H9 (cell line): ENCODE measurements around the gene MRPS10. TPM values are rescaled to one million over a fixed set of nuclear protein-coding genes. Genes with fewer than 3 reads are reported as not detected.

Source experiments
- DNase-seq: peaks from one replicate; pipeline ENCODE4 v3.0.0-alpha.2; 2017
- H2AFZ ChIP-seq: one replicate; pipeline ENCODE4 v1.6.1; 2013; ENCODE audit warnings: mild to moderate bottlenecking, low read length, control low read depth, moderate library complexity
- H2AK5ac ChIP-seq: 2 replicates; pipeline ENCODE4 v1.6.1; 2013; ENCODE audit warnings: low read length, control low read depth, mixed read lengths; ENCODE audit not compliant: insufficient read length
- H2BK120ac ChIP-seq: one replicate; pipeline ENCODE4 v1.6.1; 2013; ENCODE audit warnings: low read depth, mild to moderate bottlenecking, low read length, control low read depth, inconsistent platforms; ENCODE audit not compliant: poor library complexity, severe bottlenecking
- H2BK12ac ChIP-seq: 2 replicates; pipeline ENCODE4 v1.6.1; 2013; ENCODE audit warnings: low read length, control low read depth, mixed read lengths, low read depth; ENCODE audit not compliant: insufficient read length
- H2BK15ac ChIP-seq: 2 replicates; pipeline ENCODE4 v1.6.1; 2013; ENCODE audit warnings: low read depth, low read length, control low read depth
- H2BK20ac ChIP-seq: one replicate; pipeline ENCODE4 v1.6.1; 2013; ENCODE audit warnings: low read depth, mild to moderate bottlenecking, low read length, control low read depth, inconsistent platforms; ENCODE audit not compliant: poor library complexity, severe bottlenecking
- H2BK5ac ChIP-seq: 2 replicates; pipeline ENCODE4 v1.6.1; 2013; ENCODE audit warnings: low read length, control low read depth, mixed read lengths; ENCODE audit not compliant: insufficient read length
- H3K14ac ChIP-seq: 2 replicates; pipeline ENCODE4 v1.6.1; 2013; ENCODE audit warnings: low read length, control low read depth; ENCODE audit not compliant: insufficient read depth
- H3K18ac ChIP-seq: 2 replicates; pipeline ENCODE4 v1.6.1; 2013; ENCODE audit warnings: low read depth, mild to moderate bottlenecking, mixed read lengths, low read length, control low read depth; ENCODE audit not compliant: insufficient read length
- H3K23ac ChIP-seq: 2 replicates; pipeline ENCODE4 v1.6.1; 2013; ENCODE audit warnings: low read length, control low read depth, mixed read lengths, low read depth; ENCODE audit not compliant: insufficient read length
- H3K23me2 ChIP-seq: 2 replicates; pipeline ENCODE4 v1.6.1; 2013; ENCODE audit warnings: low read depth, mild to moderate bottlenecking, mixed read lengths, low read length, control low read depth; ENCODE audit not compliant: insufficient read length, poor library complexity, severe bottlenecking
- H3K27ac ChIP-seq: 2 replicates; pipeline ENCODE4 v1.5.1; 2013; ENCODE audit warnings: low read length, control low read depth, mixed read lengths, low read depth; ENCODE audit not compliant: insufficient read length
- H3K27me3 ChIP-seq: 2 replicates; pipeline ENCODE4 v1.6.1; 2013; ENCODE audit warnings: low read length, control low read depth, inconsistent platforms; ENCODE audit not compliant: insufficient read depth
- H3K4ac ChIP-seq: 2 replicates; pipeline ENCODE4 v1.6.1; 2013; ENCODE audit warnings: low read depth, mild to moderate bottlenecking, control low read depth, inconsistent platforms, low read length, moderate library complexity
- H3K4me1 ChIP-seq: 2 replicates; pipeline ENCODE4 v1.6.1; 2013; ENCODE audit warnings: low read length, control low read depth, inconsistent platforms; ENCODE audit not compliant: insufficient read depth
- H3K4me2 ChIP-seq: 2 replicates; pipeline ENCODE4 v1.6.1; 2013; ENCODE audit warnings: low read length, control low read depth, mixed read lengths; ENCODE audit not compliant: insufficient read length, insufficient read depth
- H3K56ac ChIP-seq: 2 replicates; pipeline ENCODE4 v1.6.1; 2013; ENCODE audit warnings: low read depth, mild to moderate bottlenecking, mixed read lengths, low read length, control low read depth; ENCODE audit not compliant: insufficient read length
- H3K79me1 ChIP-seq: 2 replicates; pipeline ENCODE4 v1.6.1; 2013; ENCODE audit warnings: low read depth, mild to moderate bottlenecking, moderate library complexity, low read length, control low read depth, inconsistent platforms; ENCODE audit not compliant: insufficient read depth, poor library complexity, severe bottlenecking
- H3K79me2 ChIP-seq: 2 replicates; pipeline ENCODE4 v1.6.1; 2013; ENCODE audit warnings: low read length, control low read depth, inconsistent platforms; ENCODE audit not compliant: insufficient read depth
- H3K9ac ChIP-seq: 2 replicates; pipeline ENCODE4 v1.6.1; 2013; ENCODE audit warnings: low read length, control low read depth, mixed read lengths; ENCODE audit not compliant: insufficient read length; ENCODE audit errors: extremely low read depth
- H3K9me3 ChIP-seq: one replicate; pipeline ENCODE4 v1.6.1; 2013; ENCODE audit warnings: low read depth, low read length, inconsistent platforms; ENCODE audit not compliant: control insufficient read depth
- H3T11ph ChIP-seq: one replicate; pipeline ENCODE4 v1.6.1; 2013; ENCODE audit warnings: mild to moderate bottlenecking, low read length, control low read depth, inconsistent platforms
- H4K20me1 ChIP-seq: one replicate; pipeline ENCODE4 v1.6.1; 2013; ENCODE audit not compliant: control insufficient read depth, insufficient read length, insufficient read depth
- H4K5ac ChIP-seq: 2 replicates; pipeline ENCODE4 v1.6.1; 2013; ENCODE audit warnings: low read depth, mild to moderate bottlenecking, mixed read lengths, low read length, control low read depth; ENCODE audit not compliant: insufficient read length
- H4K8ac ChIP-seq: replicated peaks from 2 replicates; pipeline ENCODE4 v1.6.1; 2013; ENCODE audit warnings: low read length, control low read depth, mixed read lengths, low read depth; ENCODE audit not compliant: insufficient read length
- H4K91ac ChIP-seq: 2 replicates; pipeline ENCODE4 v1.6.1; 2013; ENCODE audit warnings: low read depth, mild to moderate bottlenecking, moderate library complexity, mixed read lengths, low read length, control low read depth; ENCODE audit not compliant: insufficient read length
- H3K27ac Mint-ChIP-seq, 3 experiments: 2 replicates in 2 of 3; 3 replicates in 1 of 3; pipeline ENCODE4 v1.8.0; 2020 to 2021; ENCODE audit warnings: mixed read lengths in 3 of 3, mild to moderate bottlenecking in 1 of 3, moderate library complexity in 1 of 3
- H3K27me3 Mint-ChIP-seq: 2 replicates; pipeline ENCODE4 v1.8.0; 2021; ENCODE audit warnings: low read depth, mild to moderate bottlenecking, moderate library complexity, mixed read lengths
- H3K36me3 Mint-ChIP-seq, 3 experiments: 2 replicates in 2 of 3; 3 replicates in 1 of 3; pipeline ENCODE4 v1.8.0; 2020 to 2021; ENCODE audit warnings: low read depth in 3 of 3, mixed read lengths in 3 of 3; ENCODE audit not compliant: insufficient read depth in 1 of 3
- H3K4me1 Mint-ChIP-seq, 2 experiments: 2 replicates each; pipeline ENCODE4 v1.8.0; 2020; ENCODE audit warnings: mixed read lengths in 2 of 2
- H3K4me3 Mint-ChIP-seq, 2 experiments: 2 replicates in 1 of 2; 3 replicates in 1 of 2; pipeline ENCODE4 v1.8.0; 2020 to 2021; ENCODE audit warnings: mild to moderate bottlenecking in 2 of 2, mixed read lengths in 2 of 2, moderate library complexity in 1 of 2
- H3K9me3 Mint-ChIP-seq, 2 experiments: 2 replicates in 1 of 2; 3 replicates in 1 of 2; pipeline ENCODE4 v1.8.0; 2020; ENCODE audit warnings: mild to moderate bottlenecking in 2 of 2, mixed read lengths in 2 of 2, moderate library complexity in 1 of 2
- WGBS: extraction: QIAGEN DNeasy Blood & Tissue Kit; methylation state at CpG from one replicate; pipeline ENCODE4 v1.1.7; 2013; ENCODE audit warnings: missing lambda C conversion rate, low lambda C conversion rate, mixed read lengths; ENCODE audit not compliant: insufficient read length; ENCODE audit errors: extremely low coverage; 5-methylcytosine and 5-hydroxymethylcytosine counted together
- total RNA-seq: library from RNA; stranded (reverse); gene quantifications from 2 replicates; pipeline ENCODE4 v1.2.1, GENCODE V29; 2021
- TF ChIP-seq, protein P1 (sequence below): fragments of 200-600 bp; sonication (generic); conservative IDR thresholded peaks from 3 replicates; pipeline ENCODE4 v1.8.0; 2021; ENCODE audit warnings: antibody characterized with exemption, mild to moderate bottlenecking

MRPS10 gene
- total RNA-seq, 1 experiment from 2014 or later, result 33.9 TPM

DNA sequence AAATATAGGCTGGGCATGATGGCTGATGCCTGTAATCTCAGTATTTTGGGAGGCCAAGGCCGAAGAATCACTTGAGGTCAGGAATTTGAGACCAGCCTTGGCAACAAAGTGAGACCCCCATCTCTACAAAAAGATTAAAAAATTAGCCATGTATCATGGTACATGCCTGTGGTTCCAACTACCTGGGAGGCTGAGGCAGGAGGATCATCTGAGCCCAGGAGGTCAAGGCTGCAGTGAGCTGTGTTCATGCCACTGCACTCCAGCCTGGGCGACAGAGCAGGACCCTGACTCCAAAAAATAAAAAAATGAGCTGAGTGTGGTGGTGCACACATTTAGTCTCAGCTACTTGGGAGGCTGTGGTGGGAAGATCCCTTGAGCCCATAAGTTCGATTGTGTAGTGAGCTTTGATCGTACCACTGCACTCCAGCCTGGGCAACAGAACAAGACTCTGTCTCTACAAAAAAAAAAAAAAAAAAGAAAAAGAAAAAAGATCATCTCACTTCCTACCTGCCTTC lies 12.8 kb downstream of the MRPS10 start:
- H3K23ac ChIP-seq, result no peak overlapping the region
- H4K5ac ChIP-seq, result no peak overlapping the region
- H3K9ac ChIP-seq, result no peak overlapping the region
- H2AK5ac ChIP-seq, result no peak overlapping the region
- no peak overlapping the region for H3K27ac ChIP-seq
- no peak overlapping the region for H2AFZ ChIP-seq
- peaks cover 19 to 42% (median 41%) of the 10 kb centered on the region in 3 experiments; a peak in 6 of 7 replicates for H3K36me3 Mint-ChIP-seq
- H3K79me2 ChIP-seq, result no peaks in the 10 kb centered on the region
- no peak overlapping the region for H3K4me2 ChIP-seq
- H3K4me1 ChIP-seq, result no peaks in the 10 kb centered on the region
- WGBS, result no CpG with 5 or more reads among the region's 4 CpGs
- peaks cover 4 to 7% of the 10 kb centered on the region in 2 experiments for H3K4me1 Mint-ChIP-seq
- H3T11ph ChIP-seq, result no peak overlapping the region
- no peak overlapping the region for H3K56ac ChIP-seq
- no peak overlapping the region for H2BK20ac ChIP-seq
- H3K9me3 ChIP-seq, result no peaks in the 10 kb centered on the region
- H2BK5ac ChIP-seq, result no peak overlapping the region
- DNase-seq, result no peak
- H3K4ac ChIP-seq, result no peak overlapping the region
- H3K27ac Mint-ChIP-seq, result no peak overlapping the region
- no peak overlapping the region for H2BK12ac ChIP-seq
- H3K23me2 ChIP-seq, result no peaks in the 10 kb centered on the region
- no peak overlapping the region for H2BK15ac ChIP-seq
- H3K4me3 Mint-ChIP-seq, result no peak overlapping the region
- TF ChIP-seq, protein P1, sequence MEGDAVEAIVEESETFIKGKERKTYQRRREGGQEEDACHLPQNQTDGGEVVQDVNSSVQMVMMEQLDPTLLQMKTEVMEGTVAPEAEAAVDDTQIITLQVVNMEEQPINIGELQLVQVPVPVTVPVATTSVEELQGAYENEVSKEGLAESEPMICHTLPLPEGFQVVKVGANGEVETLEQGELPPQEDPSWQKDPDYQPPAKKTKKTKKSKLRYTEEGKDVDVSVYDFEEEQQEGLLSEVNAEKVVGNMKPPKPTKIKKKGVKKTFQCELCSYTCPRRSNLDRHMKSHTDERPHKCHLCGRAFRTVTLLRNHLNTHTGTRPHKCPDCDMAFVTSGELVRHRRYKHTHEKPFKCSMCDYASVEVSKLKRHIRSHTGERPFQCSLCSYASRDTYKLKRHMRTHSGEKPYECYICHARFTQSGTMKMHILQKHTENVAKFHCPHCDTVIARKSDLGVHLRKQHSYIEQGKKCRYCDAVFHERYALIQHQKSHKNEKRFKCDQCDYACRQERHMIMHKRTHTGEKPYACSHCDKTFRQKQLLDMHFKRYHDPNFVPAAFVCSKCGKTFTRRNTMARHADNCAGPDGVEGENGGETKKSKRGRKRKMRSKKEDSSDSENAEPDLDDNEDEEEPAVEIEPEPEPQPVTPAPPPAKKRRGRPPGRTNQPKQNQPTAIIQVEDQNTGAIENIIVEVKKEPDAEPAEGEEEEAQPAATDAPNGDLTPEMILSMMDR, result no peak
- H3K27me3 ChIP-seq, result no peaks in the 10 kb centered on the region
- H3K9me3 Mint-ChIP-seq, result no peaks in the 10 kb centered on the region
- no peak overlapping the region for H2BK120ac ChIP-seq
- H4K8ac ChIP-seq, result no peak overlapping the region
- H3K14ac ChIP-seq, result no peak overlapping the region
- no peaks in the 10 kb centered on the region for H3K27me3 Mint-ChIP-seq
- no peak overlapping the region for H3K18ac ChIP-seq
- no peaks in the 10 kb centered on the region for H4K20me1 ChIP-seq
- H3K79me1 ChIP-seq, result no peaks in the 10 kb centered on the region
- H4K91ac ChIP-seq, result no peak overlapping the region
